ENCODE results near the gene RNF38.

Gene RNF38

GRCh38 chr9:36337002-36337401, 63.1 kb downstream of the RNF38 start:
- no peak for DNase-seq (ENCODE audit: low read depth)
- no peak for TF ChIP-seq CTCF (IDR thresholded peaks at IDR 0.05; ENCODE audit: low read length, missing control alignments)
- H3K4me3 ChIP-seq (replicated peaks; ENCODE audit: low read depth, low read length) = no peak overlapping the region

- peak; percentile 13 for TF ChIP-seq CTCF (IDR thresholded peaks at IDR 0.05; ENCODE audit: low read length, missing control alignments)
- DNase-seq (ENCODE audit: low read depth) = peak; percentile 53
- H3K4me3 ChIP-seq (replicated peaks; ENCODE audit: low read depth, low read length) = no peak overlapping the region
These were observed 63.8 kb downstream of the RNF38 start for GRCh38 chr9:36336131-36336907.

GRCh38 chr9:36332006-36332405, 68.1 kb downstream of the RNF38 start:
- no peak overlapping the region for H3K4me3 ChIP-seq (replicated peaks; ENCODE audit: low read depth, low read length)
- TF ChIP-seq CTCF (IDR thresholded peaks at IDR 0.05; ENCODE audit: low read length, missing control alignments) = no peak
- DNase-seq (ENCODE audit: low read depth) = no peak

GRCh38 chr9:36328798-36329411, 71.2 kb downstream of the RNF38 start:
- peak; percentile 76 for TF ChIP-seq CTCF (IDR thresholded peaks at IDR 0.05; ENCODE audit: low read length, missing control alignments)
- DNase-seq (ENCODE audit: low read depth) = peak; percentile 88
- H3K4me3 ChIP-seq (replicated peaks; ENCODE audit: low read depth, low read length) = no peak overlapping the region

- no peak overlapping the region for H3K4me3 ChIP-seq (replicated peaks; ENCODE audit: low read depth, low read length)
- DNase-seq (ENCODE audit: low read depth) = no peak
- TF ChIP-seq CTCF (IDR thresholded peaks at IDR 0.05; ENCODE audit: low read length, missing control alignments) = no peak
These were observed 74.8 kb downstream of the RNF38 start for GRCh38 chr9:36325081-36325828.

GRCh38 chr9:36323926-36324325, 76.1 kb downstream of the RNF38 start:
- no peak for TF ChIP-seq CTCF (IDR thresholded peaks at IDR 0.05; ENCODE audit: low read length, missing control alignments)
- no peak overlapping the region for H3K4me3 ChIP-seq (replicated peaks; ENCODE audit: low read depth, low read length)
- DNase-seq (ENCODE audit: low read depth) = no peak

Measured in fibroblast of pulmonary artery (primary cell).